Fibroblast of the aortic adventitia (primary cell): ENCODE results near the gene PMM1. TPM values are rescaled to one million over a fixed set of nuclear protein-coding genes. Genes with fewer than 3 reads are reported as not detected.

Experiments used
- DNase-seq: peaks from one replicate; pipeline ENCODE4 v3.0.0-alpha.2; 2010; ENCODE audit warnings: low read depth
- H3K4me3 ChIP-seq: 2 replicates; pipeline ENCODE4 v1.5.1; 2011; ENCODE audit warnings: low read depth, mild to moderate bottlenecking, control low read depth, low read length, moderate library complexity
- total RNA-seq: library from RNA; depleted of rRNA; stranded (reverse); fragments of >200 nt; gene quantifications from 2 replicates; pipeline ENCODE4 v1.2.3, GENCODE V29; 2012; ENCODE audit warnings: low replicate concordance
- TF ChIP-seq, protein P1 (sequence below): IDR thresholded peaks from 2 replicates; pipeline ENCODE4 v1.5.1; 2011; ENCODE audit warnings: mild to moderate bottlenecking, low read length, control low read depth, inconsistent platforms; ENCODE audit not compliant: insufficient read depth

PMM1 gene
- total RNA-seq, 1 donor: 29.0 TPM

DNA sequence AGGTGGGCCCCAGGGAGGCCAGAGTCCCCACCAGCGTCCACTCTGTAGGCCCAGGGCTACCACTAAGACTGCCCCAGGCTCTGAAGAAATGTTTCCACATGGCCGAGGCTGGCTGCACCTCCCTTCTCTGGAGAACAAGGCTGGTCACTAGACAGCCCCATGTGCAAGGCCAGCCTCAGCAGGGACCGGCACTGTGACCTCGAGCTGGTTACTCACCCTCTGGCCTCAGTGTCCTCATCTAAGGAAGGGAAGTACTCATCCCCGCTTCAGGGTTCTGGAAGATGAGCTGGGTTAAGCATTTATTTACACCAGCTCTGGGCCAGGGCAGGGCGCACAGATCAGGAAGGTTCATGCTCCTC is 9.7 kb downstream of the PMM1 start:
- TF ChIP-seq, protein P1, sequence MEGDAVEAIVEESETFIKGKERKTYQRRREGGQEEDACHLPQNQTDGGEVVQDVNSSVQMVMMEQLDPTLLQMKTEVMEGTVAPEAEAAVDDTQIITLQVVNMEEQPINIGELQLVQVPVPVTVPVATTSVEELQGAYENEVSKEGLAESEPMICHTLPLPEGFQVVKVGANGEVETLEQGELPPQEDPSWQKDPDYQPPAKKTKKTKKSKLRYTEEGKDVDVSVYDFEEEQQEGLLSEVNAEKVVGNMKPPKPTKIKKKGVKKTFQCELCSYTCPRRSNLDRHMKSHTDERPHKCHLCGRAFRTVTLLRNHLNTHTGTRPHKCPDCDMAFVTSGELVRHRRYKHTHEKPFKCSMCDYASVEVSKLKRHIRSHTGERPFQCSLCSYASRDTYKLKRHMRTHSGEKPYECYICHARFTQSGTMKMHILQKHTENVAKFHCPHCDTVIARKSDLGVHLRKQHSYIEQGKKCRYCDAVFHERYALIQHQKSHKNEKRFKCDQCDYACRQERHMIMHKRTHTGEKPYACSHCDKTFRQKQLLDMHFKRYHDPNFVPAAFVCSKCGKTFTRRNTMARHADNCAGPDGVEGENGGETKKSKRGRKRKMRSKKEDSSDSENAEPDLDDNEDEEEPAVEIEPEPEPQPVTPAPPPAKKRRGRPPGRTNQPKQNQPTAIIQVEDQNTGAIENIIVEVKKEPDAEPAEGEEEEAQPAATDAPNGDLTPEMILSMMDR: no peak
- no peak for DNase-seq
- no peak overlapping the region for H3K4me3 ChIP-seq

DNA sequence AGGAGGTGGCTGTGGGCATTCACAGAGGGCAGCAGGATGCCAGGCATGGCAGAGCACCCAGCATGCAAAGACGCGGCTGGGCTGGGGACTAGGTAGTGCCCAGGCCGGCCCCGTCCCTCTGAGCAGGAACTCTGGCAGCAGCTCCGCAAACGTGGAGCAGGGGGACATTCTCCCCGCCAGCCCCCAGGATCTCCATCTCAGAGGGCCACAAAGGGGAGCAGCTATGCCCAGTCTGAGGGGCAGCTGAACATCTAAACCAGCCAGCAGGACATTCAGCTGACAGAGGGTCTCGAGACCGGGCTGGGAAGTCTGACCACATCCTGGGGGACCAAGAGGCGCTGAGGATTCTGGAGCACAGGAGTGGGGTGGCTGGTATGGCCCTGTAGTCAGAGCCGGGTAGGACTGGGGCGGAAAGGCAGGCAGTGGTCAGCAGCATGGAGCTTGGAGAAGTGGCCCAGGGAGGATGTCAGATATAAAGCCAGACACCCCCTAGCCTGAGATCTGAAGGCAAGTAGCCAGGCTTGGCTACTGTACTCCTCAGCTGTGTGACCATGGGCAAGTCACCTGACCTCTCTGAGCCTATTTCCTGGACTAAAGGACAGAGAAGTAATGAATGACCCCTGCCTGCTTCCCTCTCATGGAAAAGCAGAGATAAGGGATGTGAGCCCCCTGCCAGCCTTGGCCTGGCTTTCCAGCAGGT is 10.2 kb downstream of the PMM1 start:
- no peak for DNase-seq
- H3K4me3 ChIP-seq: no peak overlapping the region
- TF ChIP-seq, protein P1: no peak

DNA sequence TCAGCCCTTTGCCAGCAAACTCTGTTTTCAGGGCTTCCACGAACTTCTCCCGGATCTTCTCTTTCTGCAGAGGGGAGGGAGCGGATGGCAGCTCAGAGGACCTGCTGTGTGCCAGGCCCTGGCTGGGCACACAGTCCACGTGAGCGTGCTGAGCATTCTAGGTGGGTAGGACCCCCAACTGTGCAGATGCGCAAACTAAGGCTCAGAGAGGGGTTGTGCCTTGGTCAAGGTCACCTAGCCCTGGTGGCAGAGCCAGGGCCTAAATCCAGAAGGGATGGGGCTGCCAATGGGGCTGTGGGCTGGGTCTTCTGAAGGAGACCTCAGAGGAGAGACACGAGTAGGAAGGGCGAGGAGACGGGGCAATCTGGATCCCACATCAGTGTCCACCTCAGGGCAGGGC is 10.8 kb downstream of the PMM1 start:
- H3K4me3 ChIP-seq: no peak overlapping the region
- TF ChIP-seq, protein P1: no peak
- DNase-seq: no peak

DNA sequence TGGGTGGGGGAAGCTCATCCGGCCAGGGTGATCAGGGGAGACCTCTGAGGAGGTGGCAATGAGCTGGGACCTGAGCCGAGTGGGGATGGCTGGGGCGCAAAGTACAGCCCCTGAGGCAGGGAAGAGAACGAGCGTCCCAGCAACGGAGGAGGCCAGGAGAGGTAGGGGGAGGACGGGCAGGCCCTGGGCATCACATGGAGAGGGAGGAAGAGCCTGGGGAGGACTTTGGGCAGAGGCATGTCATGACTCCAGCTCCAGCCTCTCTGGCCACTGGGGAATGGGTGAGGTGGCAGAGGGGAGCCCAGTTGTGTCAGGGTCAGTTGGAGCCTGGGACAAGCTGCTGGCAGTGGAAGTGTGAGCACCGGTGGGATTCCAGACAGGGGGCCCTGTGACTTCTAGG is 11.5 kb downstream of the PMM1 start:
- TF ChIP-seq, protein P1: no peak
- no peak overlapping the region for H3K4me3 ChIP-seq
- no peak for DNase-seq

DNA sequence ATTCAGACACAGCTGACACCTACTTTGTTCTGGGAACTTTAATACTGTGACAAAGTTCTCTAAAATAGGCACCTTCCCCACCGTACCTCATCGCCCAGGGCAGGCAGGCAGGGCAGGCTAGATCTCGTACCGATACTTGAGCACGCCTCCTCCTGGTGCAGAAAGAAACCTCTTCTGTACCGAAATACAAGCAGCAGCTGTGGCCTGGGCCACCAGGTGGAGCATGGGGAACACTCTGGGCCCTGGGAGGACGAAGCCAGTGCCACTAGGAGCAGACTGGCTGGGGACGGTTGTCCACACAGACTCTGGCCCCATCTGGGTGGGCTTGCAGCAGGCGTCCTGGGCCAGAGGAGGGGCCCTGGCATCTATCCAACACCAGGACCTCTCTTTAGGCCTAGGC is 12.8 kb downstream of the PMM1 start:
- TF ChIP-seq, protein P1: peak; percentile 58
- H3K4me3 ChIP-seq: no peak overlapping the region
- peak; percentile 41 for DNase-seq

DNA sequence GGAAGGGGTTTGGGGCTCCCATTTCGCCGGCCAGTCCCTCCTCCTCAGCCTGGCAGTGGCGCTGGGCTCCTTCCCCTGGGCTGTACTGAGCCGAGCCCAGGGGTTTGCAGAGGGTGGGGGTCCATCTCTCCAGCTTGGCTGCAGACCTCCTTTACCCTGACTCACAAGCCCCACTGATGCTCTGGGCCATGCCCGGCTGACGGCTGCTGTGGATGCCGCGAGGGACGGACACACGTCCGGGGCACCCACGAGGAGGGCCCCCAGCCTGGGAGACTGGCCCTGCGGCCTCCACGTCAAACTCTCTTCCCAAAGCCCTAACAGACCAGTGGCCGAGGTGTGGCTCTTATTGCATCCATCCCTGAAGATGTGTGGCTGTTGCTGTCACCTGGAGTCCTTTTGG is 14.1 kb downstream of the PMM1 start:
- DNase-seq: no peak
- H3K4me3 ChIP-seq: no peak overlapping the region
- TF ChIP-seq, protein P1: no peak

DNA sequence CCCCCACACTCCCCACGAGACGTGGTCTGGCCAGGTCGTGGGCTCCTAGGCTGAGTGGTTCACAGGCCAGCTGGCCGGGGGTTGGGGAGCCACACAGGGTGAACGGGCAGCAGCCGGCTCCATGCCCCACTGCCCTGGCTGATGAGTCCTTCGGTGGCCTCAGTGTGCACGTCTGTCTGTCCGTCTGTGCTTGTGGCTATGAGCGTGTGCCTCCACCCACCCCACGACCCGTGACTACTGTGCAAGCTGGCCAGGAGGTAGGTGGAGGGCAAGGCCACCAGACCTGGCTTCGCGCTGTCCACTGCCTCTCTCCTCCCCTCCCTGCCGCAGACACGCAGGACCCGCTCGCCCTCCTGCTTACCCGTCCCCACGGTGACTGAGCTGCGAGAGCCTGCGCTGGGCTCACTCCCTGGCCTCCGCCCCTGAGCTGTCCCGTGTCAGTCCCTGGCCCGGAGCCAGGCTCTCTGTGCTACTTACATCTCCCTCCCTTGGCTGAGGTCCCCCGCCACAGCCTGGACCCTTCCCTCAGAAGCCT is 14.7 kb downstream of the PMM1 start:
- TF ChIP-seq, protein P1: no peak
- H3K4me3 ChIP-seq: no peak overlapping the region
- DNase-seq: no peak
